ENCODE data around the gene ANK3. TPM values are rescaled to one million over a fixed set of nuclear protein-coding genes. Genes with fewer than 3 reads are reported as not detected.

The ANK3 gene
- total and polyA plus RNA-seq, 2 experiments from 2014 or later, result 46.5 to 85.2 TPM

- no peaks in the 10 kb centered on the region for H4K20me1 ChIP-seq (replicated peaks; ENCODE audit: insufficient read depth)
- Mint-ChIP-seq H3K27ac (no peak overlapping the region), H3K36me3 (ENCODE audit: low read depth) (no peaks in the 10 kb centered on the region), H3K4me3 (no peak overlapping the region), H3K9me3 (no peaks in the 10 kb centered on the region), H3K27me3 (ENCODE audit: insufficient read depth, low read depth, poor library complexity) (peaks cover 1% of the 10 kb centered on the region), H3K4me1 (peaks cover 10% of the 10 kb centered on the region; the same call in 2 of the 3 replicates)
- no peak for DNase-seq (ENCODE audit: low spot score)
- no peaks in the 10 kb centered on the region for H3K4me1 ChIP-seq (ENCODE audit: insufficient read depth)
- H3K79me2 ChIP-seq (replicated peaks; ENCODE audit: insufficient read depth), result no peaks in the 10 kb centered on the region
- no peaks in the 10 kb centered on the region for H3F3A ChIP-seq (replicated peaks; ENCODE audit: low read depth)
- H3K9me2 ChIP-seq (ENCODE audit: insufficient read depth), result no peaks in the 10 kb centered on the region
- H3K36me3 ChIP-seq (ENCODE audit: insufficient read depth), result no peaks in the 10 kb centered on the region
- ATAC-seq, result no peak
- no peak overlapping the region for H3K27ac ChIP-seq (ENCODE audit: low read depth)
- TF ChIP-seq REST (IDR thresholded peaks at IDR 0.05; ENCODE audit: unreplicated experiment), result no peak
- TF ChIP-seq NANOG (IDR thresholded peaks at IDR 0.05; ENCODE audit: borderline replicate concordance), result no peak
- no peak for TF ChIP-seq STAT1 (IDR thresholded peaks at IDR 0.05; ENCODE audit: unreplicated experiment)
- no peak for TF ChIP-seq EZH2phosphoT487 (IDR thresholded peaks at IDR 0.05; ENCODE audit: unreplicated experiment)
- TF ChIP-seq ZNF331 (CRISPR knock-in tag; IDR thresholded peaks at IDR 0.05; ENCODE audit: low read depth), result no peak
- TF ChIP-seq EZH2 (IDR thresholded peaks at IDR 0.05; ENCODE audit: low read depth, unreplicated experiment), result no peak
- TF ChIP-seq CREB1 (CRISPR knock-in tag; IDR thresholded peaks at IDR 0.05; ENCODE audit: low read depth), result no peak
- no peak for TF ChIP-seq ETS1 (IDR thresholded peaks at IDR 0.05)
- no peak for TF ChIP-seq POLR2AphosphoS5 (IDR thresholded peaks at IDR 0.05; ENCODE audit: low read depth)
- no peak for TF ChIP-seq JUNB (IDR thresholded peaks at IDR 0.05; ENCODE audit: unreplicated experiment)
- no peak for TF ChIP-seq CTCF (conservative IDR thresholded peaks at IDR 0.05; ENCODE audit: low read depth in 2 of 2)
- TF ChIP-seq ZNF114 (CRISPR knock-in tag; IDR thresholded peaks at IDR 0.05), result no peak
- TF ChIP-seq ZNF462 (CRISPR knock-in tag; IDR thresholded peaks at IDR 0.05), result no peak
- H2AFZ ChIP-seq, result no peak overlapping the region
- no peak overlapping the region for H3K4me3 ChIP-seq
- no peaks in the 10 kb centered on the region for H3K27me3 ChIP-seq (ENCODE audit: insufficient read depth)
- no peak overlapping the region for H3K4me2 ChIP-seq
Measured at GRCh38 chr10:60409202-60409601, 19.5 kb upstream of the ANK3 start.

All from GM23338 (cell line).